ENCODE measurements around the gene ABCA13. TPM values are rescaled to one million over a fixed set of nuclear protein-coding genes. Genes with fewer than 3 reads are reported as not detected.

The ABCA13 gene
- total RNA-seq, 1 experiment from 2014 or later = 2.1 TPM

DNA sequence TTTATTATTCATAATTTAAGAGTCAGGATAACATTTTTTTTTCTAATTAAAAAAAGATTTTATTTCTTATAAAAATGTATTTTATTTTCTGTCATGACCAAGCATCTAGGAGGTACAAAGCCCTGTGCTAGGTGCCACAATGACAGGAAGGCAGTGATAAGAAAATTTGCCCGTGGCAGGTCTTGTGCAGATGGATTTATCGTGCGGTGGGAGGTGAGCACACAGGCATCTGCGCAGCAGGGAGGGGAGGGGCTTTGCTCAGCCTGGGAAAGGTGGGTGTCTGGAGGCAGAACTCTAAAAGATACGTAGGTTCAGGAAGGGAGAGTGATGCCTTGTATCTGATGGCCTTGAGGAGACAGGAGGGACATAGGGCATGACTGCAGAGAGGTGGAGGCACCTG is 115.6 kb downstream of the ABCA13 start:
- H3K9me3 ChIP-seq (ENCODE audit: low read length) = no peaks in the 10 kb centered on the region
- H2AFZ ChIP-seq (ENCODE audit: low read length) = no peak overlapping the region
- BruUV-seq (replicated peaks) = no TSS peak
- H3K4me1 ChIP-seq (ENCODE audit: insufficient read depth, low read length) = no peaks in the 10 kb centered on the region
- ChIA-PET POLR2A (ENCODE audit: unreplicated experiment) (no interaction called here), CTCF (no interaction called here)
- intact Hi-C loops (cut with micrococcal nuclease) = no loop called here
- H3K4me3 ChIP-seq (ENCODE audit: low read length) = no peak overlapping the region
- H3K9ac ChIP-seq (ENCODE audit: low read length) = no peak overlapping the region
- no peak for TF ChIP-seq EZH2 (IDR thresholded peaks at IDR 0.05; ENCODE audit: low read length, unreplicated experiment)
- no peak overlapping the region for H3K27ac ChIP-seq (ENCODE audit: low read length)
- no peaks in the 10 kb centered on the region for H4K20me1 ChIP-seq (ENCODE audit: low read length)
- ATAC-seq = no peak
- no peaks in the 10 kb centered on the region for H3K36me3 ChIP-seq (ENCODE audit: low read depth, low read length)
- no peaks in the 10 kb centered on the region for H3F3A ChIP-seq (ENCODE audit: low read length, unreplicated experiment)
- H3K79me2 ChIP-seq (ENCODE audit: low read length) = no peaks in the 10 kb centered on the region
- no peak for DNase-seq
- H3K4me2 ChIP-seq (ENCODE audit: low read length) = no peak overlapping the region
- H3K27me3 ChIP-seq (ENCODE audit: low read length) = no peaks in the 10 kb centered on the region
- H3K9me2 ChIP-seq (replicated peaks; ENCODE audit: low read length) = no peaks in the 10 kb centered on the region

DNA sequence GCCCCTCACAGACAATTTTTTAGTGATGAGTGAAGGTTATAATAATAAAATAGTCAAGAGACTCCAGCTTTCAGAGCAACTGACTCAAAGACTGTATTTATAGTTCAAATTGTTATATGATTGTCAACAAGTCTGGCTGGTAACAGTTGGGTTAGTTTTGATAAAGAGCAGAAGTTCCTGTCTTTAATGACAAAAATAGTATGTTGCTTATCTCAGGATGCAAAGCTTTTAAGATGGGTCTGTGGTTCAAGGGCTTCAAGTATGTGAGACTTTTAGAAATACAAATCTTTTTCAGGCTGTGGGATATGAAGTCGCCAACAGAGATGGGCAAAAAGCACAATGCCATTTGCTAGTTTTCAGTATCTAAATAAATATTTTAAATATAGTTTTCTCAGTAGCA is 118.4 kb downstream of the ABCA13 start:
- Histone ChIP-seq H3K27me3 (ENCODE audit: low read length) (no peaks in the 10 kb centered on the region), H3K4me1 (ENCODE audit: insufficient read depth, low read length) (no peaks in the 10 kb centered on the region), H3K79me2 (ENCODE audit: low read length) (no peaks in the 10 kb centered on the region), H3K27ac (ENCODE audit: low read length) (no peak overlapping the region), H3K9me3 (ENCODE audit: low read length) (no peaks in the 10 kb centered on the region), H3K4me2 (ENCODE audit: low read length) (no peak overlapping the region), H3K4me3 (ENCODE audit: low read length) (no peak overlapping the region), H3K9me2 (replicated peaks; ENCODE audit: low read length) (no peaks in the 10 kb centered on the region), H2AFZ (ENCODE audit: low read length) (no peak overlapping the region), H4K20me1 (ENCODE audit: low read length) (no peaks in the 10 kb centered on the region), H3K9ac (ENCODE audit: low read length) (no peak overlapping the region), H3K36me3 (ENCODE audit: low read depth, low read length) (no peaks in the 10 kb centered on the region), H3F3A (ENCODE audit: low read length, unreplicated experiment) (no peaks in the 10 kb centered on the region)
- ATAC-seq (no peak), DNase-seq (no peak)
- CTCF ChIA-PET = no interaction called here
- POLR2A ChIA-PET (ENCODE audit: unreplicated experiment) = no interaction called here
- intact Hi-C loops (cut with micrococcal nuclease) = loop anchor here (10.0 kb wide), 1 partner anchor 345 kb away; no protein-coding TSS in a partner anchor
- TF ChIP-seq CTCF (conservative IDR thresholded peaks at IDR 0.05; ENCODE audit: low read depth, low read length) (no peak), EZH2phosphoT487 (IDR thresholded peaks at IDR 0.05; ENCODE audit: borderline replicate concordance, low read length) (no peak), EZH2 (IDR thresholded peaks at IDR 0.05; ENCODE audit: low read length, unreplicated experiment) (no peak)
- no TSS peak for BruUV-seq (replicated peaks)

- Histone ChIP-seq H3F3A (ENCODE audit: low read length, unreplicated experiment) (no peaks in the 10 kb centered on the region), H4K20me1 (ENCODE audit: low read length) (no peaks in the 10 kb centered on the region), H3K9me3 (ENCODE audit: low read length) (no peaks in the 10 kb centered on the region), H3K27ac (ENCODE audit: low read length) (no peak overlapping the region), H3K4me1 (ENCODE audit: insufficient read depth, low read length) (peaks cover 1% of the 10 kb centered on the region; the same call in 1 of the 2 replicates), H3K36me3 (ENCODE audit: low read depth, low read length) (no peaks in the 10 kb centered on the region), H3K4me3 (ENCODE audit: low read length) (no peak overlapping the region), H2AFZ (ENCODE audit: low read length) (no peak overlapping the region), H3K27me3 (ENCODE audit: low read length) (no peaks in the 10 kb centered on the region), H3K4me2 (ENCODE audit: low read length) (no peak overlapping the region), H3K9me2 (replicated peaks; ENCODE audit: low read length) (no peaks in the 10 kb centered on the region), H3K79me2 (ENCODE audit: low read length) (no peaks in the 10 kb centered on the region), H3K9ac (ENCODE audit: low read length) (no peak overlapping the region)
- no TSS peak for BruUV-seq (replicated peaks)
- POLR2A ChIA-PET (ENCODE audit: unreplicated experiment) = no interaction called here
- intact Hi-C loops (cut with micrococcal nuclease) = loop anchor here (10.0 kb wide), 1 partner anchor 342 kb away; no protein-coding TSS in a partner anchor
- ATAC-seq (no peak), DNase-seq (no peak)
- CTCF ChIA-PET = no interaction called here
- TF ChIP-seq EZH2phosphoT487 (IDR thresholded peaks at IDR 0.05; ENCODE audit: borderline replicate concordance, low read length) (no peak), CTCF (conservative IDR thresholded peaks at IDR 0.05; ENCODE audit: low read depth, low read length) (no peak), EZH2 (IDR thresholded peaks at IDR 0.05; ENCODE audit: low read length, unreplicated experiment) (no peak)
Measured at GRCh38 chr7:48292949-48293348, 121.7 kb downstream of the ABCA13 start.

All from PC-3 (cell line).